Uterus (tissue), 2 donors: ENCODE results near the gene FANCL.

Experiments
- CTCF ChIP-seq, 4 experiments: fragments of 200-600 bp in 2 of 4; fragments of 450-650 bp in 2 of 4; sonication (generic) in 2 of 4; IDR thresholded peaks; one replicate each; pipeline ENCODE4 v1.5.1; 2016 to 2019; ENCODE audit warnings: antibody characterized with exemption in 4 of 4, mild to moderate bottlenecking in 2 of 4, moderate library complexity in 1 of 4
- POLR2A ChIP-seq, 2 donors: fragments of 450-650 bp; IDR thresholded peaks; one replicate each; pipeline ENCODE4 v1.6.1; 2016; ENCODE audit warnings: antibody characterized with exemption in 2 of 2, mild to moderate bottlenecking in 1 of 2, moderate library complexity in 1 of 2

GRCh38 chr2:58122040-58122439, 119.1 kb downstream of the FANCL start:
- TF ChIP-seq POLR2A (IDR thresholded peaks at IDR 0.05), result no peak
- TF ChIP-seq CTCF (IDR thresholded peaks at IDR 0.05), result no peak
